ENCODE data around the gene DOCK3. TPM values are rescaled to one million over a fixed set of nuclear protein-coding genes. Genes with fewer than 3 reads are reported as not detected.

Gene DOCK3
- total RNA-seq, 1 experiment from 2014 or later, result 0.15 TPM

GRCh38 chr3:51379746-51380455 is 705.2 kb downstream of the DOCK3 start:
- no peak overlapping the region for H3K27ac ChIP-seq (ENCODE audit: low read length)
- no peaks in the 10 kb centered on the region for H3K36me3 ChIP-seq (ENCODE audit: low read depth, low read length)
- no peak overlapping the region for H3K4me3 ChIP-seq (ENCODE audit: low read length)
- H3K9me3 ChIP-seq (ENCODE audit: low read length), result no peaks in the 10 kb centered on the region
- no peaks in the 10 kb centered on the region for H3K27me3 ChIP-seq (ENCODE audit: low read length)
- intact Hi-C loops (cut with micrococcal nuclease), result loop anchor here (10.0 kb wide), 1 partner anchor 295 kb away; the partner anchor contains the start of gene TEX264
- ChIA-PET POLR2A (ENCODE audit: unreplicated experiment) (no interaction called here), CTCF (interaction anchor here (1.0 kb wide), 1 partner anchor 279 kb away, joined by 3 read pairs; no protein-coding TSS in a partner anchor)
- no peak overlapping the region for H2AFZ ChIP-seq (ENCODE audit: low read length)
- no TSS peak for BruUV-seq (replicated peaks)
- peaks cover 8% of the 10 kb centered on the region; the same call in 1 of the 2 replicates for H3K4me1 ChIP-seq (ENCODE audit: insufficient read depth, low read length)
- no peak overlapping the region for H3K9ac ChIP-seq (ENCODE audit: low read length)
- H3K79me2 ChIP-seq (ENCODE audit: low read length), result peaks cover 16% of the 10 kb centered on the region
- ATAC-seq (no peak), DNase-seq (no peak)
- TF ChIP-seq EZH2phosphoT487 (IDR thresholded peaks at IDR 0.05; ENCODE audit: borderline replicate concordance, low read length), result no peak
- TF ChIP-seq EZH2 (IDR thresholded peaks at IDR 0.05; ENCODE audit: low read length, unreplicated experiment), result no peak
- TF ChIP-seq CTCF (conservative IDR thresholded peaks at IDR 0.05; ENCODE audit: low read depth, low read length), result no peak
- H3F3A ChIP-seq (ENCODE audit: low read length, unreplicated experiment), result no peaks in the 10 kb centered on the region
- H3K9me2 ChIP-seq (replicated peaks; ENCODE audit: low read length), result no peaks in the 10 kb centered on the region
- no peaks in the 10 kb centered on the region for H4K20me1 ChIP-seq (ENCODE audit: low read length)
- no peak overlapping the region for H3K4me2 ChIP-seq (ENCODE audit: low read length)

- TF ChIP-seq EZH2phosphoT487 (IDR thresholded peaks at IDR 0.05; ENCODE audit: borderline replicate concordance, low read length), result no peak
- no peak for TF ChIP-seq EZH2 (IDR thresholded peaks at IDR 0.05; ENCODE audit: low read length, unreplicated experiment)
- ChIA-PET POLR2A (ENCODE audit: unreplicated experiment) (no interaction called here), CTCF (interaction anchor here (1.0 kb wide), 1 partner anchor 280 kb away, joined by 3 read pairs; no protein-coding TSS in a partner anchor)
- Histone ChIP-seq H4K20me1 (ENCODE audit: low read length) (peaks cover under 1% of the 10 kb centered on the region), H3F3A (ENCODE audit: low read length, unreplicated experiment) (no peaks in the 10 kb centered on the region), H3K36me3 (ENCODE audit: low read depth, low read length) (peaks cover under 1% of the 10 kb centered on the region; the same call in 1 of the 2 replicates), H3K79me2 (ENCODE audit: low read length) (peaks cover 23% of the 10 kb centered on the region), H3K9me2 (replicated peaks; ENCODE audit: low read length) (no peaks in the 10 kb centered on the region), H3K27ac (ENCODE audit: low read length) (no peak overlapping the region), H3K9ac (ENCODE audit: low read length) (no peak overlapping the region), H3K4me3 (ENCODE audit: low read length) (no peak overlapping the region), H3K9me3 (ENCODE audit: low read length) (no peaks in the 10 kb centered on the region), H3K27me3 (ENCODE audit: low read length) (no peaks in the 10 kb centered on the region), H3K4me2 (ENCODE audit: low read length) (no peak overlapping the region), H2AFZ (ENCODE audit: low read length) (no peak overlapping the region), H3K4me1 (ENCODE audit: insufficient read depth, low read length) (peaks cover 8% of the 10 kb centered on the region; the same call in 1 of the 2 replicates)
- DNase-seq (no peak), ATAC-seq (no peak)
- no TSS peak for BruUV-seq (replicated peaks)
- intact Hi-C loops (cut with micrococcal nuclease), result loop anchor here (10.0 kb wide), 1 partner anchor 294 kb away; the partner anchor contains the start of gene TEX264
These were observed 706.0 kb downstream of the DOCK3 start for GRCh38 chr3:51380601-51381332.

- intact Hi-C loops (cut with micrococcal nuclease), result loop anchor here (10.0 kb wide), 1 partner anchor 293 kb away; the partner anchor contains the start of gene TEX264
- POLR2A ChIA-PET (ENCODE audit: unreplicated experiment), result no interaction called here
- Histone ChIP-seq H3K4me1 (ENCODE audit: insufficient read depth, low read length) (peaks cover 11% of the 10 kb centered on the region), H3F3A (ENCODE audit: low read length, unreplicated experiment) (no peaks in the 10 kb centered on the region), H3K9ac (ENCODE audit: low read length) (no peak overlapping the region), H3K79me2 (ENCODE audit: low read length) (peaks cover 28% of the 10 kb centered on the region), H3K4me3 (ENCODE audit: low read length) (no peak overlapping the region), H3K9me3 (ENCODE audit: low read length) (no peaks in the 10 kb centered on the region), H3K27me3 (ENCODE audit: low read length) (no peaks in the 10 kb centered on the region), H2AFZ (ENCODE audit: low read length) (no peak overlapping the region), H3K27ac (ENCODE audit: low read length) (no peak overlapping the region), H4K20me1 (ENCODE audit: low read length) (peaks cover 6% of the 10 kb centered on the region), H3K9me2 (replicated peaks; ENCODE audit: low read length) (no peaks in the 10 kb centered on the region), H3K36me3 (ENCODE audit: low read depth, low read length) (peaks cover 3% of the 10 kb centered on the region), H3K4me2 (ENCODE audit: low read length) (no peak overlapping the region)
- CTCF ChIA-PET, result interaction anchor here (1.0 kb wide), 1 partner anchor 281 kb away, joined by 3 read pairs; no protein-coding TSS in a partner anchor
- DNase-seq, result no peak
- BruUV-seq (replicated peaks), result no TSS peak
- no peak for ATAC-seq
- TF ChIP-seq CTCF (conservative IDR thresholded peaks at IDR 0.05; ENCODE audit: low read depth, low read length), result no peak
- TF ChIP-seq EZH2 (IDR thresholded peaks at IDR 0.05; ENCODE audit: low read length, unreplicated experiment), result no peak
- no peak for TF ChIP-seq EZH2phosphoT487 (IDR thresholded peaks at IDR 0.05; ENCODE audit: borderline replicate concordance, low read length)
These were observed 706.6 kb downstream of the DOCK3 start for GRCh38 chr3:51381333-51381705.

Measured in PC-3 (cell line).